Activated T-cell treated with anti-CD3 and anti-CD28 coated beads, Interleukin-2, amount 50 U/mL, for 4 hours (primary cell): ENCODE results near the gene CRYGN. TPM values are rescaled to one million over a fixed set of nuclear protein-coding genes. Genes with fewer than 3 reads are reported as not detected.

Source experiments
- ATAC-seq, 2 donors: fragments of 200-7000 bp; cut with Tn5 transposase; one replicate each; pipeline ENCODE4 v1.10.0; 2021
- DNase-seq: peaks from one replicate; pipeline ENCODE4 v3.0.0-alpha.2; 2020
- H3K27me3 Mint-ChIP-seq: one replicate; pipeline ENCODE4 v1.8.0; 2021; ENCODE audit warnings: low read depth, mixed read lengths
- H3K36me3 Mint-ChIP-seq: one replicate; pipeline ENCODE4 v1.8.0; 2022; ENCODE audit warnings: mixed read lengths; ENCODE audit not compliant: insufficient read depth
- H3K4me1 Mint-ChIP-seq: one replicate; pipeline ENCODE4 v1.8.0; 2021; ENCODE audit warnings: low read depth, mixed read lengths
- H3K4me3 Mint-ChIP-seq: one replicate; pipeline ENCODE4 v1.8.0; 2021; ENCODE audit warnings: mild to moderate bottlenecking, moderate library complexity, mixed read lengths
- H3K9me3 Mint-ChIP-seq: one replicate; pipeline ENCODE4 v1.8.0; 2021; ENCODE audit warnings: mixed read lengths
- total RNA-seq, 3 donors: library from RNA; stranded (reverse); gene quantifications; one replicate each; pipeline ENCODE4 v1.2.1, GENCODE V29; 2021

Gene CRYGN
- total RNA-seq, 3 donors from 2014 or later = not detected

DNA sequence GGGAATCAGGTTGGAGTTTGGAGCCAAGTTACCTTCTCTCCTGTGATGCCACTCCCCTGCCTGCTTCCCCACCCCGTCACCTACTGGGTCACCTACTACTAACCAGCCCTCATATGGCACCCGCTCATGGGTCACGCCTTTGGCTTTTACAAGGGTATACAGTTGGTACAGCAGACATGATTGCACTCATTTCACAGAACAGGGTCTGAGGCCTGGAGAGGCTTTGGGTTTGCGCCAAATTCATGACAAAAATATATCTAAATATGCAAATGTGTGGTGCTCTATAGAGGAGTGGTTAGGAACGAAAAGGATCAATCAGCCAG is 10.7 kb downstream of the CRYGN start:
- ATAC-seq = peak in 1 of 2 donors; percentile 1
- H3K9me3 Mint-ChIP-seq = no peaks in the 10 kb centered on the region
- H3K36me3 Mint-ChIP-seq = no peaks in the 10 kb centered on the region
- H3K4me1 Mint-ChIP-seq = peaks cover 62% of the 10 kb centered on the region
- peak overlapping the region; percentile 58 for H3K4me3 Mint-ChIP-seq
- no peaks in the 10 kb centered on the region for H3K27me3 Mint-ChIP-seq
- DNase-seq = no peak

DNA sequence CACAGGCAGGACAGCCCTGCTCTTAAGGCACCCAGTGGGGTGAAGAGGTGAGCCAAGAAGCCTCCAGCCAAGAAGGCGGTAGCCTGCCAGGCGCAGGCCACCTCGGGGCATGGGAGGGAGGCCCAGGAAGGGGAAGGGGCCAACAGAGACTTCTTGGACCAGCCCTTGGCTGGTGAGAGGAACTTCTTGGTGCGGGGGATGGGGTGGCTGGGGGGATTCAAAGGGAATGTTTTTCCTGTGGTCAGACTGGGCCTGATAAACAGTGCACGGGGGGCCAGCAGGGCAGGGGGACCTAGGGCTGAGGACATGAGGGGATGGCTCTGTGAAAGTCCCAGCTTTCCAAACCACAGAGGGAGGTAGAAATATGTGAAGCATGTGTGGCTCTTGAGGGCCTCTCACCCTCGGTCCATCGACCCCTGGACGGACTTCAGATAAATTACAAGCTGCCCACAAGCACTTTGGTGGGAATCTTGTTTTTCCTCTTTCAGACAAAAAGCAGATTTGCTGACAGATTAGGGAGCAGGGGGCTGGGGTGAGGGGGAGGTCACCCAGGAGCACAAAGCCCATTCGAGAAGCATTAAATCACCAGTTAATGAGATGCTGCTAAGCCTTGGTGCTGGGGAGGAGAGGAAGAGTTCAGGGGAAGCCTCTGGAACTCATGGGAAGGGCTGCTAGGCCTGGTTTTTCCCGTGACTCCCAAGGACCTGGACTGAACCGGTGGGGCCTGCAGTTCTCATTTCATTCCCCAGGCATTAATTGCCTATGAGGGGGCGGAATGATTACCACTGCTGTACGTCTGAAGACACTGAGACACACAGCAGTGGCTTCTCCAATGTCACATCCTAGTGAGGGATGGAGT is 11.3 kb downstream of the CRYGN start:
- peaks cover 62% of the 10 kb centered on the region for H3K4me1 Mint-ChIP-seq
- ATAC-seq = no peak
- H3K36me3 Mint-ChIP-seq = no peaks in the 10 kb centered on the region
- H3K9me3 Mint-ChIP-seq = no peaks in the 10 kb centered on the region
- no peaks in the 10 kb centered on the region for H3K27me3 Mint-ChIP-seq
- DNase-seq = no peak
- no peak overlapping the region for H3K4me3 Mint-ChIP-seq

DNA sequence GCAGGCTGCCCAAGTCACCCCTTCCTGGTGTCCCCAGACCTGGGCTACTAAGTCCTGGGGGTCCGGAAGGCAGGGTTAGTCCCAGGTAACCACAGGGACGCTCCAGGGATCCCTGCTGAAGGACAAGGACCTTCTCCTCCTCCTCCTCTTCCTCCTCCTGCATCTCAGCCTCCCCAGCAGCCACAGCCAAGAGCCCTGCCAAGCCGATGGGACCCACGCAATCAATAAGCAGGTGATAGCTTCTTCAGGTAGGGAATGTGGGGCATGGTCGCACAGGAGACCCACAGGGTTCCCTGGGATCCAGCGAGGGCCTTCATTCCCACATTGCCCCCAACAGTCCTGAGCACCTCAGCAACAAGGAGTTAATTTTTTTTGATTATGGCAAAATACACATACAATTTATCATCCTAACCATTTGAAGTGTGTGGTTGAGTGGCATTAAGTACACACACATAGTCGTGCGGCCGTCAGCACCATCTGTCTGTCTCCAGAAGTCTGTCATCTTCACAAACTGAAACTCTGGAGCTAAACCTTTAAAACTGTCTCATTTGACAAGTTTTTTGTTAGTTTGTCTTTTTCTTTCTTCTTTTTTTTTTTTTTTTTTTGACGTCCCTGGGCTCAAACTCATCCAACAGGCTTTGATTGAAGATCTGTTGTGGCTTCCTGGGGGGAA is 12.1 kb downstream of the CRYGN start:
- Mint-ChIP-seq H3K9me3 (no peaks in the 10 kb centered on the region), H3K27me3 (no peaks in the 10 kb centered on the region), H3K4me1 (peaks cover 54% of the 10 kb centered on the region), H3K4me3 (no peak overlapping the region), H3K36me3 (no peaks in the 10 kb centered on the region)
- DNase-seq (no peak), ATAC-seq (no peak)

DNA sequence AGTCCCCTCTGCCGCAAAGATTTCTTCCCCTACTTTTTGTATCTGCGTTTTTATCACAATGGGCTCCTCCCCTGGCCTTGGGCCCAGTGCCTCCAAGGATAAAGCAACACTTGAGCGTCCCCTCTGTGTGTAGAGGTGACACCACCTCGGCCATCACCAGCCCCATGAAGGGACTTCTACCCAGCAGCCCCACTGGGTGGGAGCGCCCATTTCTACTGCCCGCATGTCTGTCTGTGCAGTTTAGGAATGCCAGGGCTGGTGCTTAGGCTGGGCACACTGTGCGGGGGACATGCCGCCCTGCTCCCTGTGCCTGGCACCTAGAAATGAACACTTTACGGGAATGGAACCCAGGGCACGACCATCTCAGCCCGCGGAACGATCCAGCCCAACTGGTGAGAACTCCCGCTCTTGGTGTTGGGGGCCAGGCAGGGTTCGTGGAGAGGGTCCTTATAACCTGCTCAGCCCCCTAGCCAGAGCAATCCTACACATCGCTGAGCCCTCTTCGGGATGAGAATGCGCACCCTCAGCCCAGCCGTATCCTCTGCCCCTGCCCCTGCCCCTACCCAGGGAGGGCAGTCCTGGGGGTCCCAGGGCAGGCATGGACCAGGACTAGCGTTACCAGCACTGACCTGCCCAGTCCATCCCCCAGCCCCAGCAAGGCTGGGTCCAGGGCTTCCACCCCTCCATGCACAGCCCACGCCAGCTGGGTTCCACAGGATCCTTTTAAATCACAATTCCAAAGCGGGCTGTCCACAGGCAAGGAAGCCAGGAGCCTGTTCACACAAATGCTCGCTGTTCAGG is 12.8 kb downstream of the CRYGN start:
- DNase-seq = no peak
- ATAC-seq = no peak
- H3K4me3 Mint-ChIP-seq = no peak overlapping the region
- peaks cover 48% of the 10 kb centered on the region for H3K4me1 Mint-ChIP-seq
- no peaks in the 10 kb centered on the region for H3K27me3 Mint-ChIP-seq
- H3K36me3 Mint-ChIP-seq = no peaks in the 10 kb centered on the region
- H3K9me3 Mint-ChIP-seq = no peaks in the 10 kb centered on the region

DNA sequence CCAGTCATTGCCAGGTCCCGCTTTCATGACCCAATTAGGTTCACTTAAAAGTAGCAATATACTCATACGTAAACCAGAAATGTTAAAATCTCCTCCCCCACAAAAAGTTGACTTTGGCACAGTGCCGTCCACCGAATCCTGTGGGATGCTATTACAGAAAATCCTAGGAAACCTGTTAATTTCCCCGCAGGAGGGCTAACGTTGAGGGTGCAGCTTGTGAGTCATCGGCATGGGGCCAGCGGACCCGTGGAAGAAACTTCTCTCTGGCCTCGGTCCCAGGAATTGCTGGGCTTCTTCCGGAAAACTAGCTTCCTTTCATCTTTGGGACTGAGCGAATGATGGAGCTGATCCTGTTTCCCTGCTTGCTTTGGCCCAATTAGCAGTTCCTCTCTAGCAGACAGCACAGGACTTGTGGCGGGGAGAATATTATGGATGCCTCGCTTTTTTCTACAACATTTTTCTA is 13.5 kb downstream of the CRYGN start:
- Mint-ChIP-seq H3K9me3 (no peaks in the 10 kb centered on the region), H3K4me3 (no peak overlapping the region), H3K27me3 (no peaks in the 10 kb centered on the region), H3K36me3 (no peaks in the 10 kb centered on the region), H3K4me1 (peaks cover 41% of the 10 kb centered on the region)
- DNase-seq = no peak
- ATAC-seq = no peak

DNA sequence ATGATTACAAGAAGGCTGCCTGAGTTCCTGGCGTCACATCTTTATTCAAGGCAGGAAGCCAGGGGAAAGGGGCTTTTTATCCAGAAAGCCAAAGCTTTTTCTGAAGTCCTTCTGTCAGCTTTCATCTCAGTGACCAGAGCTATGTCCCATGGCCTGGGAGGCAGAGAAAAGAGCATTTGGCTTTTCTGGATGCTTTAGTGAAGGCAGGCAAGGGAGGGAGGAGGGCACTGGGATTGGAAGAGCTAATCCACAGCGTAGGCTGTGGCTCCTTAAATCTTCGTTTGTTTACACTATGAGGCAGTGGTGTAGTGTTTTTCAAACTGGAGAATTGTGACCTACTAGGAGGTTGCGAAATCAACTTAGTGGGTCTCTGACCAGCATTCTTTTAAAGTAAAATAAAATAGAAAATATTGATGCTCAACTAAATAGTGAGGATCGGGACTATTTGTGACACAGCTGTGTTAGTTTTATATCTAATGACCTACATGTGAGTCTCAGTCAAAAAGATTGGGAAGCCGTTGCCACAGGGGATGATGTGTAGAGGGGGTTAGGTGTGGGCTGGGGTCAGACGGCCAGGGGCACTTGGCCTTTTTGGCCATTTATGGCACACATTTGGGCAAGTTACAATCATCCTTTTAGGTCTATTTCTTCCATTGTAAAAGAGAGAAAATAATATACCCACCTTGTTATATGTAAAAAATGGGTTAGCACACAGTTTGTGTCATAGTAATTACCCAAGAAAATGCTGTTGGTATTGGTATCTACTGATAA is 14.1 kb downstream of the CRYGN start:
- no peaks in the 10 kb centered on the region for H3K9me3 Mint-ChIP-seq
- ATAC-seq (no peak), DNase-seq (no peak)
- H3K27me3 Mint-ChIP-seq = no peaks in the 10 kb centered on the region
- H3K36me3 Mint-ChIP-seq = no peaks in the 10 kb centered on the region
- H3K4me3 Mint-ChIP-seq = no peak overlapping the region
- H3K4me1 Mint-ChIP-seq = peaks cover 38% of the 10 kb centered on the region

DNA sequence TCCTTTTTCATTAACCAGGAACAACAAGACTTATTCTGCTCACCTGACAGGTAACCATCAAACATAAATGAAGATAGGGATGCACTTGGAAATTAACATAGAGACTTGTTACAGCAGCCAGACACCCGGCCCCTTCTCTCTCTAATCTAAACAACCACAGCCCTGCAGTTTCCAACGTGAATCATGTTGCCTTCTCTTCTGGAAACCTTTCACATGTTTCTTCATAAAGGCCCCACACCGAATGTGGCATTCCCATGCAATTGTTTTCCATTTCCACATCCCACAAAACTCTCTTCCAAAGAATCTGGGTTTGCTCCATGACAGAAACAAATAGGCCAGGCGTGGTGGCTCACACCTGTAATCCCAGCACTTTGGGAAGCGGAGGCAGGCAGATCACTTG is 15.1 kb downstream of the CRYGN start:
- DNase-seq (no peak), ATAC-seq (no peak)
- H3K4me3 Mint-ChIP-seq = no peak overlapping the region
- no peaks in the 10 kb centered on the region for H3K27me3 Mint-ChIP-seq
- no peaks in the 10 kb centered on the region for H3K9me3 Mint-ChIP-seq
- peaks cover 29% of the 10 kb centered on the region for H3K4me1 Mint-ChIP-seq
- H3K36me3 Mint-ChIP-seq = no peaks in the 10 kb centered on the region

DNA sequence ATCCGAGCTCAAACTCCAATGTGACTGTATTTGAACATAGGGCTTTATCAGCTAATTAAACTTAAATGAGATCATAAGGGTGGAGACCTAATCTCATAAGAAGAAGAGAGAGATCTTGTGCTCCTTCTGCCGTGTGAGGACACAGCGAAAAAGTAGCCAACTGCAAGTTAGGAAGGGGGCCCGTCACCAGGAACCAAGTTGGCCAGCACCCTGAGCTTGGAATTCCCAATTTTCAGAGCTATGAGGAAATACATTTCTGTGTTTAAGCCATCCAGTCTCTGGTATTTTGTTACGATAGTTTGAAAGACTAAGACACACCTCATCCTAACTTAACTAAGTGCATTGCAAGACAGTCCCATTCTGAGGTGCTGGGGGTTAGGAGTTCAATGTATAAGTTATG is 16.0 kb downstream of the CRYGN start:
- ATAC-seq (no peak), DNase-seq (no peak)
- Mint-ChIP-seq H3K4me1 (peaks cover 21% of the 10 kb centered on the region), H3K9me3 (no peaks in the 10 kb centered on the region), H3K4me3 (no peak overlapping the region), H3K36me3 (no peaks in the 10 kb centered on the region), H3K27me3 (no peaks in the 10 kb centered on the region)

DNA sequence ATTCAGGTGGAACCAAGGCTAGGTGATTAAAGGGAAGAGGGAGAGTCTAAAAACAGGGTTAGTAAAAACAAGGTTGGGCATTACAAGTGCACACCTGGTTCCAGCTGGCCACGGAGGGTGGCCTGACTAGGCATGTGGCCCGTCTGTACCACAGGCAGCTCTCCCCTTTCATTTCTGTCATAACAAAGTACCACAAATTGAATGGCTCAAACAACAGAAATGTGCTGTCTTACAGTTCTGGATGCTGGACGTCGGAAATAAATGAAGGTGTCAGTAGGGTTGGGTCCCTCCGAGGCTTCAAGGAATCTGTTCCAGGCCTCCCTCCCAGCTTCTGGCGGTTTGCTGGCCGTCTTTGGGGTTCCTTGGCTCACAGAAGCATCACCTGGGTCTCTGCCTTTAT is 16.7 kb downstream of the CRYGN start:
- ATAC-seq (no peak), DNase-seq (no peak)
- Mint-ChIP-seq H3K9me3 (peaks cover 2% of the 10 kb centered on the region), H3K36me3 (no peaks in the 10 kb centered on the region), H3K27me3 (no peaks in the 10 kb centered on the region), H3K4me1 (peaks cover 13% of the 10 kb centered on the region), H3K4me3 (no peak overlapping the region)

DNA sequence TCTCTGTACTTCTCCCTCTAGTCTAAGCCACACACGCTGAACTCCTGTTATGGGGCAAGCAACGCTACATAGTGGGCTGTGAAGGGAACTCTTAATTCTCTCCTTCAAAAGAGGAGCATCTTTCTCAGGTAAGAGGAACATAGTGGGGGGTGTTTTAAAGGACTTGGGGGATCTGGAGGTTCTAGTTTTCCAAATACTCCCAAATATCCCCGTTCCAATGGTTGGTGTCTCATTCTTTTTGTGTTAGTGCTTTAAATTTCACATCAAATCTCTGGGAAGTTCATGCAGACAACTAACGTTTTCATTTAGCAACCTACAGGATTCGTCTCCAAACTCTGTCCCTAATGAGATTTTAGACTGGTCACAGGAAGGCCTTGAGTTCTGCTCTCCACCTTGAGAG is 17.7 kb downstream of the CRYGN start:
- ATAC-seq (no peak), DNase-seq (no peak)
- peaks cover 5% of the 10 kb centered on the region for H3K9me3 Mint-ChIP-seq
- no peak overlapping the region for H3K4me3 Mint-ChIP-seq
- H3K27me3 Mint-ChIP-seq = no peaks in the 10 kb centered on the region
- peaks cover 5% of the 10 kb centered on the region for H3K4me1 Mint-ChIP-seq
- no peaks in the 10 kb centered on the region for H3K36me3 Mint-ChIP-seq

DNA sequence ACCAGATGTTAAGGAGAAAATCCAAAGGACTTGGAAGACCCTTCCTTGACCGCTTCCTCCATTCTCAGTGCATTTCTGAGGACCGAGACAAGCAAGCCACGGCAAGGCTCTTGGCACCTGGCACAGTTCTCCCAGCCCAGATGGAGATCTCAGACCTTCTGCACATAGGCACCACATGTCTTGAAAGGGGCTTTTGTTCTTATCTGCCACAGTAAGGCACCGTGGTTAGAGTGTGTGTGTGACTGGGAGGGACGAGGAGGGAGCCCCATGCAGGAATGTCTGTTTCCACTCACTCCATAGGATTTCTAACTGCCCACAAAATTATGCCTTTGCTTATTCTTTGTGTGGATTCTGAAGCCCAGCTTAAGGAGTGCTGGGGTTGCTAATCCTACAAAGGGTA is 19.8 kb downstream of the CRYGN start:
- H3K36me3 Mint-ChIP-seq = no peaks in the 10 kb centered on the region
- no peaks in the 10 kb centered on the region for H3K27me3 Mint-ChIP-seq
- H3K4me3 Mint-ChIP-seq = no peak overlapping the region
- peaks cover 5% of the 10 kb centered on the region for H3K9me3 Mint-ChIP-seq
- ATAC-seq = no peak
- H3K4me1 Mint-ChIP-seq = peaks cover 6% of the 10 kb centered on the region
- no peak for DNase-seq

DNA sequence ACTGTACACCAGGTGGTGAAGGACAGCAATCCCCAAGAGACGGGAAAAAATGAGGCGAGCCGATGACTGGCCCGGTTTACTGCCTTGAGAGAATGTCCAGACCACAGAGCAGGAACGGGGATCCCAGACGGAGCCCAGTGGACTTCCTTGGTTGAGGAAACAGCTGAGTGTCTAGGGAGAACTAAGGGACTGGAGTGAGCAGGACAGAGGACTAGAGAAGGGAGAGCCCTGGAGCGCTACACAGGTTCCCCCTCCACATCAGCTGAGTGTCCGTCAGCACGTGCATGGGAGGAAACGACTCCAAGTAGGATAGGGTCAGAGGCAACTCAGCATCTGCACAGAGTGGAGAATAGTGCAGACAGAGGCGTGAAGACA is 23.0 kb downstream of the CRYGN start:
- Mint-ChIP-seq H3K36me3 (no peaks in the 10 kb centered on the region), H3K4me3 (no peak overlapping the region), H3K9me3 (peaks cover 10% of the 10 kb centered on the region), H3K27me3 (peaks cover 5% of the 10 kb centered on the region), H3K4me1 (peaks cover 34% of the 10 kb centered on the region)
- ATAC-seq = no peak
- DNase-seq = no peak

DNA sequence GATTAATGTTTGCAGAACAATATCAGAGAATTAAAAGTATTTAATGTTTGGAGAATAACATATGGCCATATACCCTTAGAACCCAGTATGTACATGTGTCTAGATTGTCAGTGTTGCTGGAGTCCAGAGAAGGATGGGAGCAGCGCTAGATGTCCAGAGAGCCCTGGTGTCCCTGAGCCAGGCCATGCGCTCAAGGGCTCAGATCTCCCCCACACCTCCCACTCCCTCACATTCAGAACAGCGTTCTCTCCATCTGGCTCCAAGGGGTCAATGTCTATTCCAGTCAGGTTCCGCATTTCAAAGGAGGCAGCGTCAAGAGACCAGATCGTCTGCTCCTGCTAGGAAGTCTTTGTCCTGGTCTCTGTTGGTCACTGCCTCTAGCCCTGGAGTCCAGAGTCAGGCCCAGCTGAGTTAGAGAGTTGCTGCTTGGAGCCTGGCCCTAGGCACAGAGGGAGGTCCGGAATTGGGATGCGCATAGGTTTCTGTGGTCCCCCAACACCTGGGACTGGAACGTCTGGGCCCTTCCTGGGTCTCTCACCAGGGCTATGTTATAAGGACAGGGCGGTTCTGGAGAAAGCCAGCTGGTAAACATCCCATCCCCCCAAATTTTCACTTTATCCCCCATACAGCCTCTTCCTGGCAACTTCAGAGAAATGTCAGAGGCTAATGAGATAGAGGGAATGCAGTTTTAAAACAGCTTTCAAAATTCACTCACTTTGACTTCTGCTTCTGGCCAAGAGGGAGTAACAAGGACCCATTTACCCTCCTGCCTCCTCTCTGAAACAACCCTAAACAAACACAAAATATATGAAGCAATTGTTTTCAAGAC is 23.6 kb downstream of the CRYGN start:
- ATAC-seq (no peak), DNase-seq (no peak)
- Mint-ChIP-seq H3K4me3 (no peak overlapping the region), H3K36me3 (no peaks in the 10 kb centered on the region), H3K27me3 (peaks cover 11% of the 10 kb centered on the region), H3K9me3 (peaks cover 10% of the 10 kb centered on the region), H3K4me1 (peaks cover 37% of the 10 kb centered on the region)
